ENCODE data around the gene PRPF6. TPM values are rescaled to one million over a fixed set of nuclear protein-coding genes. Genes with fewer than 3 reads are reported as not detected.

Gene PRPF6
- total and polyA plus RNA-seq, 2 of the 13 experiments (the other 11 are each of a cell fraction or from before 2014, with no cell fraction given), result 63.7 to 101 TPM

GRCh38 chr20:64056639-64056888 is 75.6 kb downstream of the PRPF6 start (continued):
- TF ChIP-seq ZXDC (CRISPR knock-in tag; IDR thresholded peaks at IDR 0.05) (no peak), PAF1 (CRISPR knock-in tag; IDR thresholded peaks at IDR 0.05) (no peak), MTA3 (CRISPR knock-in tag; IDR thresholded peaks at IDR 0.05) (no peak), KDM2A (CRISPR knock-in tag; IDR thresholded peaks at IDR 0.05; ENCODE audit: borderline replicate concordance, low read depth) (no peak), ZHX2 (IDR thresholded peaks at IDR 0.05; ENCODE audit: low read depth) (0 out of 2 replicates have a peak, but pooled peaks have one; percentile 29), ZHX2 (CRISPR knock-in tag; IDR thresholded peaks at IDR 0.05; ENCODE audit: borderline replicate concordance) (no peak), ZNF670 (CRISPR knock-in tag; IDR thresholded peaks at IDR 0.05; ENCODE audit: borderline replicate concordance) (peak; percentile 57; the same call in 1 of the 2 replicates), ZNF335 (CRISPR knock-in tag; IDR thresholded peaks at IDR 0.05) (no peak), SETDB1 (CRISPR knock-in tag; IDR thresholded peaks at IDR 0.05; ENCODE audit: borderline replicate concordance) (no peak), THYN1 (CRISPR knock-in tag; IDR thresholded peaks at IDR 0.05; ENCODE audit: borderline replicate concordance, low read depth) (no peak), ZNF550 (CRISPR knock-in tag; IDR thresholded peaks at IDR 0.05; ENCODE audit: borderline replicate concordance) (no peak), CENPT (CRISPR knock-in tag; IDR thresholded peaks at IDR 0.05; ENCODE audit: low read depth) (no peak), ZNF562 (CRISPR knock-in tag; IDR thresholded peaks at IDR 0.05; ENCODE audit: borderline replicate concordance) (no peak), ZBTB3 (CRISPR knock-in tag; IDR thresholded peaks at IDR 0.05; ENCODE audit: borderline replicate concordance, low read depth) (no peak), ZFP62 (CRISPR knock-in tag; IDR thresholded peaks at IDR 0.05) (no peak), TIGD3 (CRISPR knock-in tag; IDR thresholded peaks at IDR 0.05; ENCODE audit: borderline replicate concordance) (no peak), ZBTB43 (CRISPR knock-in tag; conservative IDR thresholded peaks at IDR 0.05) (no peak), HOMEZ (CRISPR knock-in tag; IDR thresholded peaks at IDR 0.05; ENCODE audit: low read depth) (peak; percentile 20; the same call in 1 of the 2 replicates)

All from HepG2 (cell line).